Measurements from ENCODE around the gene RPE65. TPM values are rescaled to one million over a fixed set of nuclear protein-coding genes. Genes with fewer than 3 reads are reported as not detected.

The RPE65 gene
- total RNA-seq, result not detected in 2 replicates

GRCh38 chr1:68449901-68450300 lies at the start of gene RPE65:
RPE65 (minus strand) TSS chr1:68449954; CDS start chr1:68449905, 49 bp downstream.

GRCh38 chr1:68496680-68497357 lies 47.1 kb upstream of the RPE65 start, which contains the start of gene DEPDC1:
DEPDC1 (minus strand) TSS chr1:68497082; CDS start chr1:68496999, 83 bp downstream.

Small RNAs within 50 kb of the gene (small RNA-seq; reads per million reads assigned to genes)
- gene AL139413.1 (ENCODE audit: low replicate concordance), result not detected

Other genes with a start within 250 kb of the RPE65 start
- 107 and 282 TPM in 2 replicates for gene WLS, start 217.4 kb downstream of the RPE65 start, total RNA-seq
- gene DEPDC1, start 47.1 kb upstream of the RPE65 start, total RNA-seq, result 1.1 and 55.7 TPM in 2 replicates

Data from placental pericyte (primary cell).